RPMI7951 (cell line): Measurements from ENCODE around the gene FXYD4. TPM values are rescaled to one million over a fixed set of nuclear protein-coding genes. Genes with fewer than 3 reads are reported as not detected.
"Not testable (repeated sequence)": the region's sequence is repeated elsewhere in the genome, so short reads cannot be mapped to it uniquely, and the experiment has no call there.

Source experiments
- DNase-seq: peaks from one replicate; pipeline ENCODE4 v3.0.0-alpha.2; 2012; ENCODE audit warnings: low read depth
- total RNA-seq: library from RNA; depleted of rRNA; stranded (reverse); fragments of >200 nt; shearing (Covaris generic); gene quantifications from 2 replicates; pipeline ENCODE4 v1.2.3, GENCODE V29; 2014

The FXYD4 gene
- total RNA-seq, 1 experiment from 2014 or later = not detected

- no peak for DNase-seq
These were observed 4.7 kb downstream of the FXYD4 start for GRCh38 chr10:43376046-43376635.

DNA sequence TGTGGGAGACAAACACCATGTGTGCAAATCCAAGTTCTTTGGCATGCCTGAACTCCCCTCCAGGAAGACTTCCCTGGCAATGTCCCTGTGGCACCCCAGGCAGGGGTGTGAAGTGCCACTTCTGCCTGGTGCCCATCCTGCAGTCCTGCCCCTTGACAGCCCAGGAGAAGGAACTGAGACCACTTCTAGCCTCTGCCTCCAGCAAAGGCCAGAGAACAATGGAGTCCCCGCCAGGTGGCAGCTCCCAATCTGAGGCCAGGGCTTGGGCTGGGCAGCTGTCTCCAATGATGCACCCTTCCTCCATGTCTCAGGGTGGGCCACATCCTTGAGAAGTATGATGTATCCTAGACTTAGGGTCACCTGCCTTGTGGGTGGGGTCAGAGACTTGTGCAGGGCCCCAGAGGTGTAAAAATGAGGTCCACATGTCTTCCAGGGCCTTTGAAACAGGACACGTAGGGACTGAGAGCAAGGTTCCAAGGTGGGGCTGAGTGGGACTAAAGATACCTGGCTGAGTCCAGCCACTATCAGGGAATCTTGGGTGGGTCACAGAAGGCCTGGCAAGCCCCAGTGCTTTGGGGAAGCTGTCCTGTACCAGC lies 5.5 kb downstream of the FXYD4 start:
- no peak for DNase-seq

DNA sequence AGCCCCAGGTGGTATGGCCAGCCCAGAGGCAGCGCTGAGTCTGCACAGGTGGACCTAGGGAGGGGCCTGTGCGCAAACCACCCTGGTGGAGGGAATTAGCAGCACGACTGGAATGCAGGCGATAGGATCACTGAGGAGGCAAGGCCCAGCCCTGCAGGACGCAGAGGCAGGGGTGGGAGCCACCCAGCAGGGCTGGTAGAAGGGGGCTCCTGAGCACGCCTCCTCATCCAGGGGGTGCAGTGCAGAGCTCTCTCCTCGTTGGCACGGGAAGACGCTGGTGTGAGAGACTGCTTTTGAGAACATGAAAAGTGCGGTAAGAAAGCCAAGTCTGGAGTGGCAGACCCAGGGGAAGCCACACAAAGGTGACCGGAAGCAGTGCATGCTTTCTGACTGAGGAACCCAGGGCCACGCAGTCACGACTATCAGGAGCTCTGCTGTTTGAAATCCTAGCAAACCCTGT lies 6.0 kb downstream of the FXYD4 start:
- no peak for DNase-seq

DNA sequence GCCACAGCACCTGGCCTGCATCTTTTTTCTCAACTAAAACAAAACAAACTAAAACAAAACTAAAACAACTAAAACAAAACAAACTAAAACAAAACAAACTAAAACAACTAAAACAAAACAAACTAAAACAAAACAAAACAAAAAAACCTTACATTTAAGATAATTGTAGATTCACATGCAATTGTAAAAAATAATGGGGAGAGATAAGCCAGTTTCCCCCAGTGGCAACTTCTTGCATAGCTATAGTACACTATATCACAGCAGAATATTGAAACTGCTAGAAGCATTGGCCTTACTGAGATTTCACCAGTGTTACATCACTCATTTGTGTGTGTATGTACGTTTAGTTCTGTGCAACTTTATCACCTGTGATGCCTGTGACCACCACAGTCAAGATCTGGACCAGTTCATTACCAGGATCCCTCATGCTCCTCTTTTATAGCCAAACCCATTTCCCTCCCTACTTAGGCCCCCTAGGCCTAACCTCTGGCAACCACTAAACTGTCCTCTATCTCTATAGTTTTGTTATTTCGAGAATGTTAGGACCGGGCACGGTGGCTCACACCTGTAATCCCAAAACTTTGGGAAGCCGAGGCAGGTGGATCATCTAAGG lies 9.3 kb downstream of the FXYD4 start:
- DNase-seq = no peak

DNA sequence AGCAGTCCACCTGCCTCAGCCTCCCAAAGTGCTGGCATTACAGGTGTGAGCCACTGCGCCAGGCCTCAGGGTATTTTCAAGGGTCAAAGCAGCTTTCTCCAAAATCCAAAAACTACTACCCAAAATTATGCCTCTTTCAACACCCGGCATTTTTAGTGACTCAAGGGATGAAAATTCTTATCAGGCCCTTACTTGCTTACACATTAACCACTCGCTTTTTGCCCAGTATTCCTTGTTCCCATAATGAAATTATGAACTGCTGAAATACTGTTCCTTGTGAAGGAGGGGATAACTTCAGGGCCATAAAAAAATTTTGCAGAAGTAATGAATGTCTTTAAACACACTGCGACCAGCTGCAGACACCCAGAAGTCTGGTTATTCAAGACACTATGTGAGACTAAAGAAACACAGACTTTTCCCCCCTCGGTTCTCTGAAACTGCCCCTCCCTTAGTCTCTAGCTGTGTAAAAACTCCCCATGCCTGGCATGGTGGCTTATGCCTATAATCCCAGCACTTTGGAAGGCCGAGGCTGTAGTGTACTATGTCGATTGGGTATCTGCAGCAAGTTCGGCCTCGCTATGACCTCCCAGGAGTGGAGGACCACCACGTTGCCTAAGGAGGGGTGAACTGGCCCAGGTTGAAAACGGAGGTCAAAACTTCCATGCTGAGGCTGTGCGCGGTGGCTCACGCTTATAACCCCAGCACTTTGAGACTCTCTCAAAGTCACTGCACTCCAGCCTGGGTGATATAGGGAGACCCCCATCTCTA lies 12.0 kb downstream of the FXYD4 start:
- no peak for DNase-seq

- no peak for DNase-seq
These were observed 13.1 kb downstream of the FXYD4 start for GRCh38 chr10:43384252-43385221.

GRCh38 chr10:43385412-43386004 lies 14.1 kb downstream of the FXYD4 start:
- no peak for DNase-seq

DNA sequence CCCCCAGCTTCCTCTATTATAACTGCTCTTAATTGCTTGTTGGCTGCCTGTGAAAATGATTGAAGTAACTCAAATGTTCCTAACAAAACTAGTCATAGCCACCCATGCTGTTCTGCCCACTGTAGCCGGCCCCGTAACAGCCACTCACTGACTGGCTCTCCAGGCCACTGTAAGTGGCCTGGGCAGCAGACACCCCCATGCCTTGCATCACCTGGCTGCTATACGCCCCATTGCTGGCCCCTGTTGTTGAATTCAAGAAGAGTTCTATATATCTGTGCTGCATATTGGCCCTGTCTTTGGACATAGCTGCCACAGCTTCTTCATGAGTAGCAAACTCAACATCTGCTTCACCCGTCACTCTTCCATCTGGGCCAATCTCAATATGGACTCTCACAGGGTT lies 15.1 kb downstream of the FXYD4 start:
- DNase-seq = no peak

GRCh38 chr10:43386981-43387677 lies 15.7 kb downstream of the FXYD4 start:
- DNase-seq = no peak

DNA sequence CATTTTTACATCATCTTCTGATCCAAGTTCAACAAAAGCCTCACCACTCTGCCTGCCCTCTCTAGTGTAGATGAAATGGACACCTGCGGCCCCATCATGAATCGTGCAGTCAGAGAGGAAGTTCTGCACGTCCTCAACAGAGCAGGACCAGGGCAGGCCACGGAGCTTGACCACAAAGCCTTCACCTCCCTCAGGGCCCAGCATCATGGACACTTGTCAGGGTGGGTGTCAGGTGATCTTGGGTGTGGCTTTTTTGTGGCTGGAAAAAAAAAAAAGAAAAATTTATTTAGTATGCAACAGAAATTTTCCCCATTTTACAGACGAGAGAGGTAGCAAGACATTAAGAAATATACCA lies 16.2 kb downstream of the FXYD4 start:
- DNase-seq = no peak

GRCh38 chr10:43389867-43390266 lies 18.4 kb downstream of the FXYD4 start:
- DNase-seq = no peak

GRCh38 chr10:43390333-43390732 lies 18.9 kb downstream of the FXYD4 start:
- DNase-seq = no peak

GRCh38 chr10:43390759-43391158 lies 19.3 kb downstream of the FXYD4 start:
- peak; percentile 48 for DNase-seq

- DNase-seq = no peak
These were observed 20.1 kb downstream of the FXYD4 start for GRCh38 chr10:43391496-43391895.

- no peak for DNase-seq
These were observed 21.3 kb downstream of the FXYD4 start for GRCh38 chr10:43392748-43393147.

- not testable (repeated sequence) for DNase-seq
These were observed 21.8 kb downstream of the FXYD4 start for GRCh38 chr10:43393186-43393585.

GRCh38 chr10:43393606-43394360 lies 22.3 kb downstream of the FXYD4 start:
- no peak for DNase-seq

DNA sequence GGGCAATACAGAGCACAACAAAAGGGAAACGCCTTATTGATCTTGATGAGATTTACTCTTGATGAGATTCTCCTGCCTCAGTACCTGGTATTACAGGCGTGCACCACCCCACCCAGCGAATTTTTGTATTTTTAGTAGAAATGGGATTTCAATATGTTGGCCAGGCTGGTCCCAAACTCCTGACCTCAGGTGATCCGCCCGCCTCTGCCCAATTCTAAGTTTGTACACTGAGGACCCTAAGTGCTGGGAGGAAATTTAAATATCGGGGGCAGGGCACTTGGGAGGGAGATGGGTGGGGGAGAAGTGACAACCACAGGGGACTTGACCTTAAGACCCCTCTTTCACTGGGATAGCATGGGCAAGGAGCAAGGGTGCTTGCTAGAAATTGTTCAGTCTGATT lies 23.4 kb downstream of the FXYD4 start:
- no peak for DNase-seq

GRCh38 chr10:43395571-43396060 lies 24.2 kb downstream of the FXYD4 start:
- peak; percentile 43 for DNase-seq
